ENCODE measurements around the gene P3H2.

P3H2 gene

GRCh38 chr3:189937302-189938127 is 183.2 kb downstream of the P3H2 start:
- CTCF ChIA-PET: interaction anchor here (0.8 kb wide), 2 partner anchors 11 to 30 kb away, joined by 3 to 4 read pairs; no protein-coding TSS in a partner anchor
- POLR2A ChIA-PET: no interaction called here
- TF ChIP-seq, protein P1, sequence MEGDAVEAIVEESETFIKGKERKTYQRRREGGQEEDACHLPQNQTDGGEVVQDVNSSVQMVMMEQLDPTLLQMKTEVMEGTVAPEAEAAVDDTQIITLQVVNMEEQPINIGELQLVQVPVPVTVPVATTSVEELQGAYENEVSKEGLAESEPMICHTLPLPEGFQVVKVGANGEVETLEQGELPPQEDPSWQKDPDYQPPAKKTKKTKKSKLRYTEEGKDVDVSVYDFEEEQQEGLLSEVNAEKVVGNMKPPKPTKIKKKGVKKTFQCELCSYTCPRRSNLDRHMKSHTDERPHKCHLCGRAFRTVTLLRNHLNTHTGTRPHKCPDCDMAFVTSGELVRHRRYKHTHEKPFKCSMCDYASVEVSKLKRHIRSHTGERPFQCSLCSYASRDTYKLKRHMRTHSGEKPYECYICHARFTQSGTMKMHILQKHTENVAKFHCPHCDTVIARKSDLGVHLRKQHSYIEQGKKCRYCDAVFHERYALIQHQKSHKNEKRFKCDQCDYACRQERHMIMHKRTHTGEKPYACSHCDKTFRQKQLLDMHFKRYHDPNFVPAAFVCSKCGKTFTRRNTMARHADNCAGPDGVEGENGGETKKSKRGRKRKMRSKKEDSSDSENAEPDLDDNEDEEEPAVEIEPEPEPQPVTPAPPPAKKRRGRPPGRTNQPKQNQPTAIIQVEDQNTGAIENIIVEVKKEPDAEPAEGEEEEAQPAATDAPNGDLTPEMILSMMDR (IDR thresholded peaks at IDR 0.05; ENCODE audit: control extremely low read depth, extremely low read depth, low read depth, missing control alignments): no peak
- DNase-seq (ENCODE audit: extremely low spot score): no peak

GRCh38 chr3:189936201-189936945 is 184.3 kb downstream of the P3H2 start:
- ChIA-PET POLR2A (no interaction called here), CTCF (interaction anchor here (0.8 kb wide), 1 partner anchor 12 kb away, joined by 4 read pairs; no protein-coding TSS in a partner anchor)
- DNase-seq (ENCODE audit: extremely low spot score): no peak
- TF ChIP-seq, protein P1 (IDR thresholded peaks at IDR 0.05; ENCODE audit: control extremely low read depth, extremely low read depth, low read depth, missing control alignments): no peak

DNA sequence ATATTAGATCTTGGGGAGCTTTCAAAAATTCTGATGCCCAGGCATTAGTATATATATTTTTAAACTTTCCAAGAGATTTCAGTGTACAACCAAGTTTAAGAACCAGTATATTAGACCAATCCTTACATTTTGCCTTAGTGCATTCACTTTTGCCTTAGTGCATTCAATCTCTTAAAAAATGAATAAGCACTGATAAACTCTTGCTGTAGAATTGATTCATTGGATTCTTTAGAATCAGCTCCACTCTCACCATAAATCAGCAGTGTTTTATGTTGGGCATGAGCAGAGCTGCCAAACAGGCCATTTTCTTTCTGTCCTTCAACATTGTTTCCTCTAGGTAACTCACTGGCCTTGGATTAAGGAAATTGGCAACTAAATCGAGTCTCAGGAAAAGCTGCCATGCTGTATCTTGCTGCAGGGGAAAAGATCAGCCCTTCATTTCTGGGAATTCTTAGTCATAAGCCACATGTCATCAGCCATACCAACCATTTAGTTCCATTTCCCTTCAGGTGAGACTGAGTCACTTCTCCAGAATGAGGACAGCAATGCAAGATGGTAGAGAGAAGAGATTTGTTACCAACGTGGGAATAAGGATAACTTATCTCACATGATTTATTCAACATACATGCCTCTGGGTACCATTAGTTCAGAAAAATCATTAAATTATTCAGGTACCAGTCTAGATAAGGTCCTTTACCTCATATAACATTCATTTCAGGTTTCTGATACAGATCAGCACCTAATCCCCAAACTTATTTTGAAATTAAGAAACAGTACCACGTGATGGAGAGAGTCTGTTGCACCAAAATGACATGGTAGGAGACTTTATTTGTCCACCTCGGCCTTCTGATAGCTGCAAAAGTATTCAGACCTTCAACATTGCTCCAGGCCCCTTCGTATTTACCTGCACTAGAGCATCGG is 192.5 kb downstream of the P3H2 start:
- CTCF ChIA-PET: interaction anchor here (1.2 to 4.4 kb wide), 3 partner anchors 13 to 34 kb away, joined by 3 to 16 read pairs (median 7); no protein-coding TSS in a partner anchor

DNA sequence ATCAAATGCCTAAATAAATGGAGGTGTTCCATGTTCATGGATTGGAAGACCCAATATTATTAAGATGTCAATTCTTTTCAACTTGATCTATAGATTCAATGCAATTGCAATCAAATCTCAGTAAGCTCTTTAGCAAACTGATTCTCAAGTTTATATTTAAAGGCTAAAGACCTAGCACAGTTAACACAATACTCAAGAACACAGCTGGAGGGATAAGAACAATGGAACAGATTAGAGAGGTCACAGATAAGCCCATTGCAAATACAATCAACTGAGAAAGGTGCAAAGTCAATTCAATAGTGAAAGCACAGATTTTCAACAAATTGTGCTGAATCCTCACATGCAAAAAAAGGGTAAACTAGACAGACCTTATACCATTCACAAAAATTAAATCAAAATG is 198.9 kb downstream of the P3H2 start:
- TF ChIP-seq, protein P1 (IDR thresholded peaks at IDR 0.05; ENCODE audit: control extremely low read depth, extremely low read depth, low read depth, missing control alignments): no peak
- DNase-seq (ENCODE audit: extremely low spot score): no peak
- ChIA-PET POLR2A (no interaction called here), CTCF (interaction anchor here (1.2 kb wide), 1 partner anchor 26 kb away, joined by 3 read pairs; no protein-coding TSS in a partner anchor)

More for the DNA sequence above, 192.5 kb downstream of the P3H2 start:
- DNase-seq (ENCODE audit: extremely low spot score): no peak
- POLR2A ChIA-PET: no interaction called here
- TF ChIP-seq, protein P1 (IDR thresholded peaks at IDR 0.05; ENCODE audit: control extremely low read depth, extremely low read depth, low read depth, missing control alignments): no peak

DNA sequence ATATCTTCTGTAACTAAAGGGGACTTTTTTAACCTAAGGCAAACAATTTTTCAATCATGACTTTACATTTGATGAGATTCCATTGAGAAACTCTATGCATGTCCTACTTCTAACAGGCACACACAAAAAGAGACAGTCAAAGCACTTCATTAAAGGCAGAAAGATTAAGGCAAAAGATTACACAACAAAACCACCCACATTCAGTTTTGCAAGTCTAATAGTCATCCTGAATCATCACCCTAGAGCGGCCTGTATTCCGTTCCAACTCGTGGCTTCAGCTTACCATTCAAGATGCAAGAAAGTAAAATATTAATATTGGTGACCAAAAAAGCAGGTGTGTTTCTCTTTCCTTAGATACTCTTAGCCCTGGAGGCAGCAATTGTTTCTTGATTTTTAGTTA is 205.9 kb downstream of the P3H2 start:
- CTCF ChIA-PET: no interaction called here
- POLR2A ChIA-PET: no interaction called here
- no peak for DNase-seq (ENCODE audit: extremely low spot score)
- TF ChIP-seq, protein P1 (IDR thresholded peaks at IDR 0.05; ENCODE audit: control extremely low read depth, extremely low read depth, low read depth, missing control alignments): no peak

DNA sequence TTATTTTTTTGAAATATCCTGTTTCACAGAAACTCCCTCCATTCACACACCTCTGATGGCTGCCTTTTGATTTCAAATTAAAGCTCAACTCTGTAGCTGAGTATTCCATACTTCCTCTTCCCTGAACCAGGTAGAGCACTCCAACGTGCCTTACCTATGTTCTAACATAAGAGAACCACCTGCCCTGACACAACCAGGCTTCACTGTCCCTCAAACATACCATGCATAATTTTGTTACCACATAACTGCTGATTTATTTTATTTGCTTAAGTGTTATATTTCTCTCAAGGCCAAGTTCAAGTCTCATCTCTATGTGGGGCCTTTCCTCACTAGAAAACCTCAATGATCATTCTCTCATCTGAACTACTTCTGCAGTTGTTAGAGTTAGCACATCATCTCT is 209.7 kb downstream of the P3H2 start:
- no peak for DNase-seq (ENCODE audit: extremely low spot score)
- CTCF ChIA-PET: interaction anchor here (1.5 kb wide), 1 partner anchor 638 kb away, joined by 3 read pairs; no protein-coding TSS in a partner anchor

More for the DNA sequence above, 209.7 kb downstream of the P3H2 start:
- POLR2A ChIA-PET: no interaction called here
- TF ChIP-seq, protein P1 (IDR thresholded peaks at IDR 0.05; ENCODE audit: control extremely low read depth, extremely low read depth, low read depth, missing control alignments): no peak
